Heart left ventricle (tissue), 16 donors: ENCODE results near the gene DYNC1LI1. TPM values are rescaled to one million over a fixed set of nuclear protein-coding genes. Genes with fewer than 3 reads are reported as not detected.

Source experiments
- ATAC-seq, 4 donors: fragments of 200-7000 bp; cut with Tn5 transposase; one replicate each; pipeline ENCODE4 v1.9.1; 2020 to 2022; ENCODE audit warnings: moderate library complexity in 4 of 4, mild to moderate bottlenecking in 3 of 4, moderate number of reproducible peaks in 1 of 4
- DNase-seq, 5 donors: peaks; one replicate each; pipeline ENCODE4 v3.0.0-alpha.2; 2020
- H3K27ac ChIP-seq, 12 donors: fragments of 200-600 bp; sonication (generic) in 4 of 12; one replicate each; pipeline versions ENCODE4 v1.5.0 to v1.8.0; 2016 to 2022; ENCODE audit warnings: mild to moderate bottlenecking in 2 of 12
- H3K27me3 ChIP-seq, 9 donors: fragments of 200-600 bp; sonication (generic) in 2 of 9; one replicate each; pipeline versions ENCODE4 v1.5.1 to v1.8.0; 2016 to 2022; ENCODE audit warnings: mild to moderate bottlenecking in 3 of 9
- H3K36me3 ChIP-seq, 9 donors: fragments of 200-600 bp; sonication (generic) in 2 of 9; one replicate each; pipeline versions ENCODE4 v1.5.0 to v1.8.0; 2018 to 2022; ENCODE audit warnings: mild to moderate bottlenecking in 2 of 9
- H3K4me1 ChIP-seq, 12 donors: fragments of 200-600 bp; sonication (generic) in 4 of 12; one replicate each; pipeline versions ENCODE4 v1.5.0 to v1.8.0; 2016 to 2022; ENCODE audit warnings: mild to moderate bottlenecking in 3 of 12
- H3K4me3 ChIP-seq, 12 donors: fragments of 200-600 bp; sonication (generic) in 4 of 12; one replicate each; pipeline versions ENCODE4 v1.5.0 to v1.8.0; 2017 to 2022; ENCODE audit warnings: mild to moderate bottlenecking in 9 of 12, moderate library complexity in 4 of 12
- H3K9me3 ChIP-seq, 12 donors: fragments of 200-600 bp; sonication (generic) in 4 of 12; one replicate each; pipeline versions ENCODE4 v1.5.0 to v1.8.0; 2016 to 2022; ENCODE audit warnings: mild to moderate bottlenecking in 1 of 12
- POLR2A ChIP-seq, 2 donors: fragments of 450-650 bp; IDR thresholded peaks; one replicate each; pipeline ENCODE4 v1.6.1; 2017; ENCODE audit warnings: antibody characterized with exemption in 2 of 2, mild to moderate bottlenecking in 2 of 2, moderate library complexity in 2 of 2
- WGBS, 4 donors: extraction: QIAGEN DNeasy Blood & Tissue Kit in 2 of 4; methylation state at CpG; one replicate each; pipeline versions ENCODE4 v1.1.5 to v1.1.7; 2013 to 2018; 5-methylcytosine and 5-hydroxymethylcytosine counted together
- intact Hi-C, 10 donors: fragments of 100-400 bp; cut with DNase I; formaldehyde crosslinking; loops; one replicate each; pipeline versions ENCODE4 v1.11.1 to v1.14.2; 2022
- polyA plus RNA-seq, 2 donors: library from polyadenylated mRNA; stranded (reverse); fragments of 200-250 nt; gene quantifications; one replicate each; pipeline ENCODE4 v1.2.3, GENCODE V29; 2013
- total RNA-seq, 9 donors: library from RNA; depleted of rRNA in 2 of 9; stranded (reverse); fragments of >200 nt in 2 of 9; fragmentation: NEBNext Ultra II Directional in 3 of 9; extraction: Animal tissue kit (Norgen Biotek cat#: 25700) in 3 of 9; gene quantifications; one replicate each; pipeline versions ENCODE4 v1.1.0 to v1.2.4, GENCODE V29; 2016 to 2023
- TF ChIP-seq, protein P1 (sequence below), 12 donors: fragments of 200-600 bp; sonication (generic) in 4 of 12; IDR thresholded peaks; one replicate each; pipeline versions ENCODE4 v1.5.0 to v1.8.0; 2018 to 2022; ENCODE audit warnings: antibody characterized with exemption in 12 of 12, mild to moderate bottlenecking in 5 of 12
- donor health status: ischemic (EF 13 %, LVEDD 7.1; RV severe dilation, severe dysfunction).
- donor health status: healthy with polysubstance abuse.
- donor health status: DM: no; HTN: yes; CAD: no.
- donor health status: DM: no; HTN: no; CAD: no.
- donor health status: ischemic (EF 25% LVEDD 6.9; RV normal size, moderate dysfunction).
- donor health status: ischemic (EF 25% LVEDD 5.7; RV mildly dilated, moderate dysfunction).
- donor health status: healthy.
- donor health status: DM: yes; HTN: yes; CAD: no.
- donor health status: ischemic (EF 35%, LVEDD 5.7; RV mildly dilated, moderate dysfunction).
- donor health status: nonischemic (EF 11% LVEDD 7.7; RV severe dilation, severe dysfunction).
- donor health status: DM: yes; HTN: yes; CAD: no.
- donor health status: PGD.
- donor health status: ischemic (EF 29% LVEDD 5.4; RV normal size, mild dysfunction).
- donor health status: nonischemic (EF 23%, LVEDD 6.1; RV moderate dilation, normal function).

Gene DYNC1LI1
- total and polyA plus RNA-seq, 11 donors: 28.8 to 65.0 (median 55.9) TPM

- ATAC-seq (no peak), DNase-seq (no peak)
- no peak overlapping the region for H3K27ac ChIP-seq
- peaks cover 0 to 12% (median 0%) of the 10 kb centered on the region in 9 donors for H3K36me3 ChIP-seq
- WGBS, 4 donors: 72 to 76% (median 74%) methylated on average over 3 of the region's 3 CpGs
- TF ChIP-seq, protein P1, sequence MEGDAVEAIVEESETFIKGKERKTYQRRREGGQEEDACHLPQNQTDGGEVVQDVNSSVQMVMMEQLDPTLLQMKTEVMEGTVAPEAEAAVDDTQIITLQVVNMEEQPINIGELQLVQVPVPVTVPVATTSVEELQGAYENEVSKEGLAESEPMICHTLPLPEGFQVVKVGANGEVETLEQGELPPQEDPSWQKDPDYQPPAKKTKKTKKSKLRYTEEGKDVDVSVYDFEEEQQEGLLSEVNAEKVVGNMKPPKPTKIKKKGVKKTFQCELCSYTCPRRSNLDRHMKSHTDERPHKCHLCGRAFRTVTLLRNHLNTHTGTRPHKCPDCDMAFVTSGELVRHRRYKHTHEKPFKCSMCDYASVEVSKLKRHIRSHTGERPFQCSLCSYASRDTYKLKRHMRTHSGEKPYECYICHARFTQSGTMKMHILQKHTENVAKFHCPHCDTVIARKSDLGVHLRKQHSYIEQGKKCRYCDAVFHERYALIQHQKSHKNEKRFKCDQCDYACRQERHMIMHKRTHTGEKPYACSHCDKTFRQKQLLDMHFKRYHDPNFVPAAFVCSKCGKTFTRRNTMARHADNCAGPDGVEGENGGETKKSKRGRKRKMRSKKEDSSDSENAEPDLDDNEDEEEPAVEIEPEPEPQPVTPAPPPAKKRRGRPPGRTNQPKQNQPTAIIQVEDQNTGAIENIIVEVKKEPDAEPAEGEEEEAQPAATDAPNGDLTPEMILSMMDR (IDR thresholded peaks at IDR 0.05): no peak
- no peak for TF ChIP-seq POLR2A (IDR thresholded peaks at IDR 0.05)
- peaks cover 0 to 42% (median 18%) of the 10 kb centered on the region in 12 donors for H3K4me1 ChIP-seq
- H3K27me3 ChIP-seq: no peaks in the 10 kb centered on the region
- intact Hi-C loops: loop anchor here in 1 of 10 donors (5.0 kb wide), 1 partner anchor 35 kb away; no protein-coding TSS in a partner anchor
- no peaks in the 10 kb centered on the region for H3K9me3 ChIP-seq
- H3K4me3 ChIP-seq: no peak overlapping the region
These were observed 12.9 kb downstream of the DYNC1LI1 start for GRCh38 chr3:32557640-32558352.

GRCh38 chr3:32556332-32556731 is 14.3 kb downstream of the DYNC1LI1 start:
- intact Hi-C loops: loop anchor here in 1 of 10 donors (5.0 kb wide), 1 partner anchor 34 kb away; no protein-coding TSS in a partner anchor
- TF ChIP-seq, protein P1 (IDR thresholded peaks at IDR 0.05): no peak
- H3K27ac ChIP-seq: no peak overlapping the region
- no peaks in the 10 kb centered on the region for H3K27me3 ChIP-seq
- peaks cover 0 to 51% (median 22%) of the 10 kb centered on the region in 12 donors for H3K4me1 ChIP-seq
- peaks cover 0 to 11% (median 0%) of the 10 kb centered on the region in 9 donors for H3K36me3 ChIP-seq
- no peak overlapping the region for H3K4me3 ChIP-seq
- H3K9me3 ChIP-seq: no peaks in the 10 kb centered on the region
- DNase-seq: no peak
- WGBS, 4 donors: 74 to 82% (median 77%) methylated on average over 3 of the region's 3 CpGs
- ATAC-seq: no peak

GRCh38 chr3:32553973-32554372 is 16.7 kb downstream of the DYNC1LI1 start:
- no peaks in the 10 kb centered on the region for H3K9me3 ChIP-seq
- ATAC-seq: no peak
- DNase-seq: no peak
- intact Hi-C loops: no loop called here
- peaks cover 0 to 56% (median 19%) of the 10 kb centered on the region in 12 donors for H3K4me1 ChIP-seq
- no peaks in the 10 kb centered on the region for H3K36me3 ChIP-seq
- no peaks in the 10 kb centered on the region for H3K27me3 ChIP-seq
- no peak overlapping the region for H3K27ac ChIP-seq
- TF ChIP-seq, protein P1 (IDR thresholded peaks at IDR 0.05): no peak
- TF ChIP-seq POLR2A (IDR thresholded peaks at IDR 0.05): no peak
- H3K4me3 ChIP-seq: no peak overlapping the region

- WGBS, 4 donors: 80 to 97% (median 96%) methylated on average over 2 of the region's 2 CpGs
- no peaks in the 10 kb centered on the region for H3K36me3 ChIP-seq
- ATAC-seq: no peak
- no peaks in the 10 kb centered on the region for H3K9me3 ChIP-seq
- intact Hi-C loops: no loop called here
- H3K27me3 ChIP-seq: no peaks in the 10 kb centered on the region
- no peak for DNase-seq
- no peak for TF ChIP-seq POLR2A (IDR thresholded peaks at IDR 0.05)
- TF ChIP-seq, protein P1 (IDR thresholded peaks at IDR 0.05): no peak
- peaks cover 0 to 56% (median 19%) of the 10 kb centered on the region in 12 donors for H3K4me1 ChIP-seq
- H3K27ac ChIP-seq: no peak overlapping the region
- no peak overlapping the region for H3K4me3 ChIP-seq
These were observed 17.2 kb downstream of the DYNC1LI1 start for GRCh38 chr3:32553459-32553858.
